ENCODE measurements around the gene SOX13.
"Not testable (repeated sequence)": the region's sequence is repeated elsewhere in the genome, so short reads cannot be mapped to it uniquely, and the experiment has no call there.

The SOX13 gene

GRCh38 chr1:204092632-204093420 is 19.9 kb downstream of the SOX13 start:
- no peak overlapping the region for H3K9ac ChIP-seq (ENCODE audit: low read length)
- no peaks in the 10 kb centered on the region for H3K36me3 ChIP-seq (ENCODE audit: control insufficient read depth, insufficient read depth, low read length)
- H3K27ac ChIP-seq (ENCODE audit: low read depth, low read length) = no peak overlapping the region
- H3K27me3 ChIP-seq (ENCODE audit: control insufficient read depth, insufficient read depth, low read length) = no peaks in the 10 kb centered on the region
- peaks cover 26% of the 10 kb centered on the region for H3K4me1 ChIP-seq (ENCODE audit: control insufficient read depth, insufficient read depth, low read length)
- no peak overlapping the region for H3K4me3 ChIP-seq (ENCODE audit: low read length)

GRCh38 chr1:204093421-204093717 is 20.5 kb downstream of the SOX13 start:
- no peaks in the 10 kb centered on the region for H3K36me3 ChIP-seq (ENCODE audit: control insufficient read depth, insufficient read depth, low read length)
- H3K27me3 ChIP-seq (ENCODE audit: control insufficient read depth, insufficient read depth, low read length) = no peaks in the 10 kb centered on the region
- no peak overlapping the region for H3K9ac ChIP-seq (ENCODE audit: low read length)
- H3K27ac ChIP-seq (ENCODE audit: low read depth, low read length) = no peak overlapping the region
- H3K4me3 ChIP-seq (ENCODE audit: low read length) = no peak overlapping the region
- H3K4me1 ChIP-seq (ENCODE audit: control insufficient read depth, insufficient read depth, low read length) = peaks cover 20% of the 10 kb centered on the region

DNA sequence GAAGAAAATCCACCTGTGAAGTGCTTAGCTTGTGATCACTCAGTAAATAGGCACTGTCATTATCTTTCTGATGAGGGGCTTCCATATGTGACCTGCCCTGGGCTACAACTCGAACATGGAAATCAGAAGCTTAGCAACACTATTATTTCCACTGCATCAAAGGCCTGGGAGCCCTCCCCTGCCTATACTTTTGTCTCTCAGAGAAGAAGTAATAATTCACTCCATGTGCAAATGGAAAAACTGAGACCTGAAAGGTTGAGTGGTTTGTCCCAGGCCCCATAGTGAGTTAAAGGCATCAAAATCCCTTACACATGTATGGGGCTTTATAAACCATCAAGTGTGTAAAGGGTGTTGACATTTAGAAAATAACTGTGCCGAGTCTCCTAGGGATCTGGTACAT is 20.9 kb downstream of the SOX13 start:
- no peak overlapping the region for H3K9ac ChIP-seq (ENCODE audit: low read length)
- H3K4me3 ChIP-seq (ENCODE audit: low read length) = no peak overlapping the region
- H3K27ac ChIP-seq (ENCODE audit: low read depth, low read length) = no peak overlapping the region
- H3K36me3 ChIP-seq (ENCODE audit: control insufficient read depth, insufficient read depth, low read length) = no peaks in the 10 kb centered on the region
- H3K4me1 ChIP-seq (ENCODE audit: control insufficient read depth, insufficient read depth, low read length) = peaks cover 16% of the 10 kb centered on the region
- H3K27me3 ChIP-seq (ENCODE audit: control insufficient read depth, insufficient read depth, low read length) = no peaks in the 10 kb centered on the region

- H3K27ac ChIP-seq (ENCODE audit: low read depth, low read length) = no peak overlapping the region
- no peak overlapping the region for H3K4me3 ChIP-seq (ENCODE audit: low read length)
- H3K4me1 ChIP-seq (ENCODE audit: control insufficient read depth, insufficient read depth, low read length) = peaks cover 13% of the 10 kb centered on the region
- H3K36me3 ChIP-seq (ENCODE audit: control insufficient read depth, insufficient read depth, low read length) = no peaks in the 10 kb centered on the region
- H3K27me3 ChIP-seq (ENCODE audit: control insufficient read depth, insufficient read depth, low read length) = no peaks in the 10 kb centered on the region
- no peak overlapping the region for H3K9ac ChIP-seq (ENCODE audit: low read length)
These were observed 21.4 kb downstream of the SOX13 start for GRCh38 chr1:204094313-204094729.

GRCh38 chr1:204094856-204095634 is 22.1 kb downstream of the SOX13 start:
- Histone ChIP-seq H3K9ac (ENCODE audit: low read length) (no peak overlapping the region), H3K4me1 (ENCODE audit: control insufficient read depth, insufficient read depth, low read length) (peaks cover 6% of the 10 kb centered on the region), H3K4me3 (ENCODE audit: low read length) (no peak overlapping the region), H3K27ac (ENCODE audit: low read depth, low read length) (no peak overlapping the region), H3K27me3 (ENCODE audit: control insufficient read depth, insufficient read depth, low read length) (no peaks in the 10 kb centered on the region), H3K36me3 (ENCODE audit: control insufficient read depth, insufficient read depth, low read length) (no peaks in the 10 kb centered on the region)

DNA sequence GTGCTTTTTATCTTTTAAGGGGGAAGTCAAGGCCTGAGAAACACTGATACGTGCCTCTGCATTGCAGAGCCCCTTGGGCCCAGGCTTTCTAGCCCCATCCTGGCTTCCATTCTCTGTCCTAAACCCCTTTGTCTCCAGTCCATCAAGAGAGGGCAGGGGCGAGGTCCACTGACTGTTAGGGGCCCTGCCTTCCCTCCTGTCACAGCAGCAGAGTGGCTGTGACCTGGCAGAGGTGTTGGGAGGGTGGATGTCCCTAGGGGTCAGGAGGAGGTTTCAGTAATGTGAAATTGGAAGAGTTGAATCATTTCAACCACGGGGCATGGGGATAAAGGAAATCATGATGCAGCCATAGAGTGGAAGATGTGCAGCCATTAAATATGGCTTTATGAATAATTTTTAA is 24.0 kb downstream of the SOX13 start:
- Histone ChIP-seq H3K27ac (ENCODE audit: low read depth, low read length) (no peak overlapping the region), H3K27me3 (ENCODE audit: control insufficient read depth, insufficient read depth, low read length) (no peaks in the 10 kb centered on the region), H3K4me1 (ENCODE audit: control insufficient read depth, insufficient read depth, low read length) (peaks cover 3% of the 10 kb centered on the region), H3K36me3 (ENCODE audit: control insufficient read depth, insufficient read depth, low read length) (no peaks in the 10 kb centered on the region), H3K9ac (ENCODE audit: low read length) (no peak overlapping the region), H3K4me3 (ENCODE audit: low read length) (no peak overlapping the region)

DNA sequence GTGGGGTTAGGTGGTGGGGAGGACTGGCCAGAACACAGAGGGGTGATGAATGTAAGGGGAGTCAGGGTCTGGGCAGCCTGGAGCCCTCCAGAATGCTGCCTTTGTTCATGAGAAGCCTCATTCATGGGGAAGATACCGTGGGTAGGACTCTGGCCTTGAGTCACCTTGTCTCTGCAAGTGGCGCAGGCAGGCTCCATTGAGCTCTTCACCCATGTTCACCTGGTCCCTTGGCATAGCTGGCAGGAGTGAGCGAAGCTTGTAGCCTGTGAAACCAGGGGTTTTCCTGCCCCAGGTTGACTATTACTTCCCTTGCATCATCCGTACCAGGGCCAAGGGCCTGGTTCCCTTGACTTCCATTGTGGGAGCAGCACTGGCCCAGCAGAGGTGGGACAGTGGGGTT is 25.8 kb downstream of the SOX13 start:
- H3K36me3 ChIP-seq (ENCODE audit: control insufficient read depth, insufficient read depth, low read length) = no peaks in the 10 kb centered on the region
- peaks cover 6% of the 10 kb centered on the region for H3K4me1 ChIP-seq (ENCODE audit: control insufficient read depth, insufficient read depth, low read length)
- H3K9ac ChIP-seq (ENCODE audit: low read length) = no peak overlapping the region
- H3K27me3 ChIP-seq (ENCODE audit: control insufficient read depth, insufficient read depth, low read length) = no peaks in the 10 kb centered on the region
- no peak overlapping the region for H3K27ac ChIP-seq (ENCODE audit: low read depth, low read length)
- no peak overlapping the region for H3K4me3 ChIP-seq (ENCODE audit: low read length)

DNA sequence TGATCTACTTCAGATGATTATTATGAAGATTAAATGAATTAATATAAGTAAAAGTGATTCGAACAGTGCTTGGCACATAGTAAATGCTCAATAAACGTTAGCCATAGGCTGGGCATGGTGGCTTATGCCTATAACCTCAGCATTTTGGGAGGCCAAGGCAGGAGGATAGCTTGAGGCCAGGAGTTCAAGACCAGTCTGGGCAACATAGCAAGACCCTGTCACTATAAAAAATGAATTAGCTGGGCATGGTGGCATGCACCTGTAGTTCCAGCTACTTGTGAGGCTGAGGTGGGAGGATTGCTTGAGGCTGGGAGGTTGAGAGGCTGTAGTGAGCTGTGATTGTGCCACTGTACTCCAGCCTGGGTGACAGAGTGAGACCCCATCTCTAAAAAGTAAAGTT is 26.8 kb downstream of the SOX13 start:
- H3K9ac ChIP-seq (ENCODE audit: low read length); H3K36me3 ChIP-seq (ENCODE audit: control insufficient read depth, insufficient read depth, low read length); H3K4me3 ChIP-seq (ENCODE audit: low read length); H3K27me3 ChIP-seq (ENCODE audit: control insufficient read depth, insufficient read depth, low read length); H3K4me1 ChIP-seq (ENCODE audit: control insufficient read depth, insufficient read depth, low read length); H3K27ac ChIP-seq (ENCODE audit: low read depth, low read length): not testable (repeated sequence)

DNA sequence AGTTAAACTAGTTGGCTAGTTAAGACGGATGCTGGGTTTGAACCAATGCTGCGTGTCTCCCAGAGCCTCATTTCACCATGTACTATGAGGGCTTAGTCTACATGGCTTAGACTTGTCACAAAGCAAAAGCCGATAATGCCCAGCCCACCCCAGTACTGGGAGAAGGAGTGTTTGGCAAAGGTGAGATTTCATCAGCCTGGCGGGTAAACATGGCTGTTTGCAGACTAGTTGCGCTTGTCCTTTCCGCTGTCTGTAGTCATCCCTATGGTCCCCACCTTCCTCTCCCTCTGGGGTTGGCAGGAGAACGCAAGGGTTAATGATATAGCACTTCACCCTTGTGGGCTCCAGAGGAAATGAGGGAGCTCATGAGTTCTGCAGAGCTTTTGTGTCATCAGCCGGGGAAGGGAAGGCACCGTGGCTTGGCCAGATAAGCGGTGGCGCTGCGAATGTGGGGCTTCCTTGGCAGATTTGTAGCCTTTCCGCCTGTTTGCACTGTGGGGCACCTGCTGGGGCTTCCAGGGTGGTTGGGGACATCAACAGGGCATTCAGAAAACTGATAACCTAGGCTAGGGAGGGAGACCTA is 29.2 kb downstream of the SOX13 start:
- H3K4me1 ChIP-seq (ENCODE audit: control insufficient read depth, insufficient read depth, low read length) = peaks cover 3% of the 10 kb centered on the region
- H3K27ac ChIP-seq (ENCODE audit: low read depth, low read length) = no peak overlapping the region
- H3K9ac ChIP-seq (ENCODE audit: low read length) = no peak overlapping the region
- H3K36me3 ChIP-seq (ENCODE audit: control insufficient read depth, insufficient read depth, low read length) = no peaks in the 10 kb centered on the region
- H3K4me3 ChIP-seq (ENCODE audit: low read length) = no peak overlapping the region
- H3K27me3 ChIP-seq (ENCODE audit: control insufficient read depth, insufficient read depth, low read length) = no peaks in the 10 kb centered on the region

- no peak overlapping the region for H3K27ac ChIP-seq (ENCODE audit: low read depth, low read length)
- H3K9ac ChIP-seq (ENCODE audit: low read length) = no peak overlapping the region
- H3K4me3 ChIP-seq (ENCODE audit: low read length) = no peak overlapping the region
- H3K4me1 ChIP-seq (ENCODE audit: control insufficient read depth, insufficient read depth, low read length) = peaks cover 3% of the 10 kb centered on the region
- no peaks in the 10 kb centered on the region for H3K36me3 ChIP-seq (ENCODE audit: control insufficient read depth, insufficient read depth, low read length)
- no peaks in the 10 kb centered on the region for H3K27me3 ChIP-seq (ENCODE audit: control insufficient read depth, insufficient read depth, low read length)
These were observed 30.0 kb downstream of the SOX13 start for GRCh38 chr1:204102739-204103430.

DNA sequence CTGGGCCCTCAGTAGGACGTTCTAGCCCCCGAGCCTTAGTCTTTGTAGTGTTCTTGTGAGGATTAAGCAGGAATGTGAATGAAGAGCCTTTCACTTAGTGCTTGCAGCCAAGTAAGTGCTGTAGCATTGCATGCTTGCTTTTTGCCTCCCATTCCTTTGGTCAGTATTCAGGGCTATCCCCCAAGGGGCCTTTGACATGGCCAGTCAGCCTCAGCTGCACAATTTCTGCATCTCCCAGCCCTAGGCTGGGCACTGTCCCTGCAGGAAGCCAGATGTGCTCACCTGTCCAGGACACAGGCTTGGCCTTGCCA is 30.5 kb downstream of the SOX13 start:
- Histone ChIP-seq H3K4me3 (ENCODE audit: low read length) (no peak overlapping the region), H3K4me1 (ENCODE audit: control insufficient read depth, insufficient read depth, low read length) (peaks cover 3% of the 10 kb centered on the region), H3K27ac (ENCODE audit: low read depth, low read length) (no peak overlapping the region), H3K27me3 (ENCODE audit: control insufficient read depth, insufficient read depth, low read length) (no peaks in the 10 kb centered on the region), H3K9ac (ENCODE audit: low read length) (no peak overlapping the region), H3K36me3 (ENCODE audit: control insufficient read depth, insufficient read depth, low read length) (no peaks in the 10 kb centered on the region)

- H3K4me3 ChIP-seq (ENCODE audit: low read length) = no peak overlapping the region
- no peak overlapping the region for H3K27ac ChIP-seq (ENCODE audit: low read depth, low read length)
- H3K36me3 ChIP-seq (ENCODE audit: control insufficient read depth, insufficient read depth, low read length) = no peaks in the 10 kb centered on the region
- H3K4me1 ChIP-seq (ENCODE audit: control insufficient read depth, insufficient read depth, low read length) = peaks cover 3% of the 10 kb centered on the region
- H3K27me3 ChIP-seq (ENCODE audit: control insufficient read depth, insufficient read depth, low read length) = no peaks in the 10 kb centered on the region
- no peak overlapping the region for H3K9ac ChIP-seq (ENCODE audit: low read length)
These were observed 31.6 kb downstream of the SOX13 start for GRCh38 chr1:204104331-204105130.
